GM20431 (cell line): Measurements from ENCODE around the gene TARBP2.
"Not testable (repeated sequence)": the region's sequence is repeated elsewhere in the genome, so short reads cannot be mapped to it uniquely, and the experiment has no call there.

ENCODE experiments used
- in situ Hi-C: fragments of 300-500 bp; cut with MseI, MboI; formaldehyde crosslinking; loops from one replicate; pipeline ENCODE4 v1.15.0; 2020; ENCODE audit warnings: low sequenced_read_pairs; ENCODE audit not compliant: unreplicated experiment

TARBP2 gene

GRCh38 chr12:53548354-53548753 lies 47.3 kb downstream of the TARBP2 start:
- in situ Hi-C loops, result loop anchor here (10.0 kb wide), 1 partner anchor 126 kb away; the partner anchor contains the start of gene ATP5MC2

- in situ Hi-C loops, result not testable (repeated sequence)
Observed at GRCh38 chr12:53550131-53550530, 49.0 kb downstream of the TARBP2 start.

GRCh38 chr12:53550595-53550994 lies 49.5 kb downstream of the TARBP2 start:
- in situ Hi-C loops, result no loop called here

- in situ Hi-C loops, result no loop called here
Observed at GRCh38 chr12:53551889-53552291, 50.8 kb downstream of the TARBP2 start.

GRCh38 chr12:53552361-53553327 lies 51.6 kb downstream of the TARBP2 start:
- in situ Hi-C loops, result no loop called here
